ENCODE results near the gene CACFD1. TPM values are rescaled to one million over a fixed set of nuclear protein-coding genes. Genes with fewer than 3 reads are reported as not detected.

CACFD1 gene
- total and polyA plus RNA-seq, 2 of the 13 experiments (the other 11 are each of a cell fraction or from before 2014, with no cell fraction given): 13.8 to 14.6 TPM

DNA sequence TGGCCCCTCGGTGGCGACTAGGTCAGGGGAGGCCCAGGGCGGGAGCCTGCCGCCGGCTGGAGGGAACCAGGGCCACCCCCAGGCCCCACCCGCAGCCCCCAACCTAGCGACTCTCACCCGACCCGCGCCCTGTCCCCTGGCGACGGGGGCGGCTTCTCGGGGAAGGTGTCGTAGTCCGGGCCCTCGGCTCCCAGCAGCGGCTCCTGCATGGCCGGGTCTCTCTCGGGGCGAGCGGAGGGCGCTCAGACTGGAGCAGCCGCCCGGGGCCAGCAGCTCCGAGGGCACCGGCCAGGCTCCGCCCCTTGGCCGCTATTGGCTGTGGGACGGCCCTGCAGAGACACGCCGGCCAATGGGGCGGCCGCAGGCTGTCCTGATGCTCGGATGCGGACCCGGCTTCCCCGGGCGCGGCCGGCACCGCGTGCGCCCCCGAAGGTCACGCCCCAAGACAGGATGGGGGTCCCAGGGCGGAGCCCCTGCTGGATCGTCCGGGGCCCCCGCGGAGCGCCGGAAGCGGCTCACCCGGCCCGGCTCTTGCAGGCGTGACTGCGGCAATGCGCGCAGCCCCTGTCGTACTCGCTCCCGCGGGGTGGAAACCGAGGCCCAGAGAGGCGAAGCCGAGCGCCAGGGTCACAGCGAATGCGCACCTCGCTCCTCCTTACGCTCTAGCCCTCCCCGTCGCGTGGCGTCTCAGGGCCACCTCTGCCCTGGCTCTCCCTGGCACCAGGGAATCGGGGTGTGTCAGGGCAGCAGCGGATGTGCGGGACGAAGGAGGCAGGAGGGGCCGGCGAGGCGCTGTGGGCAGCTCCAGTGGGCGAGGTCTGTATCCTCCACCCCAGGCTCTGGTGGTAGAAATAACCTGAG lies 19.3 kb downstream of the CACFD1 start, which contains the start of gene SLC2A6:
TSS of gene SLC2A6 (minus strand) at position 249 of the 861 bp plus-strand sequence. CDS start at position 209, 40 bp downstream.
- Histone ChIP-seq H3K4me3 (replicated peaks in 1 of 3; ENCODE audit: insufficient read depth in 1 of 3, low read depth in 2 of 3, low read length in 3 of 3) (peak within 1 kb of the TSS; percentile 68 to 76 (median 69)), H4K20me1 (ENCODE audit: insufficient read depth, low read length) (0 out of 2 replicates have a peak, but pooled peaks cover 2% of the 10 kb centered on the region), H3K27ac (ENCODE audit: extremely low read length, insufficient read depth, low read length) (peak within 1 kb of the TSS; percentile 66), H3K9me3 (ENCODE audit: low read length) (no peaks in the 10 kb centered on the region), H3K27me3 (ENCODE audit: control insufficient read depth in 1 of 2, insufficient read depth in 2 of 2, low read length in 2 of 2) (peaks cover 4 to 30% of the 10 kb centered on the region in 2 experiments), H3K36me3 (replicated peaks in 1 of 2; ENCODE audit: control insufficient read depth in 1 of 2, insufficient read depth in 2 of 2, low read length in 2 of 2) (0 out of 5 replicates have a peak, but pooled peaks cover 0 to 3% of the 10 kb centered on the region in 2 experiments), H3K4me1 (ENCODE audit: insufficient read depth, low read length) (peaks cover 23% of the 10 kb centered on the region), H3K9ac (ENCODE audit: insufficient read depth, low read depth, low read length) (peak within 1 kb of the TSS; percentile 62), H3K4me2 (ENCODE audit: low read depth, low read length) (peak within 1 kb of the TSS; percentile 82), H2AFZ (ENCODE audit: low read length) (no peak within 1 kb of the TSS), H3K79me2 (ENCODE audit: insufficient read depth, low read length) (no peaks in the 10 kb centered on the region)
- 3% methylated on average over 10 of the region's 84 CpGs for WGBS (ENCODE audit: low lambda C conversion rate)
- intact Hi-C loops (cut with micrococcal nuclease; ENCODE audit: unreplicated experiment) (loop anchor here (1.0 kb wide), 1 partner anchor 19 kb away; no protein-coding TSS in a partner anchor), in situ Hi-C loops (cut with HindIII; ENCODE audit: extremely low pct_ligation_motif_present, low pct_unique_long_range_greater_than_20kb) (no loop called here)
- no TSS peak for BruUV-seq (replicated peaks)
- DNase-seq (ENCODE audit: low spot score): peak; percentile 63
- ChIA-PET CTCF (ENCODE audit: low intra/inter-chr PET ratio, low total read pairs) (no interaction called here), POLR2A (interaction anchor here (0.6 to 3.9 kb wide), 12 partner anchors 10 to 236 kb away, joined by 3 to 50 read pairs (median 6); partner anchors contain the start of genes CACFD1, MED22, RPL7A and SURF1)
- no peak for FAIRE-seq
- ATAC-seq: peak; percentile 98
- TF ChIP-seq ZSCAN30 (CRISPR knock-in tag; IDR thresholded peaks at IDR 0.05) (no peak), NR2C2 (CRISPR knock-in tag; IDR thresholded peaks at IDR 0.05; ENCODE audit: borderline replicate concordance) (peak; percentile 32; the same call in 1 of the 2 replicates), ZBTB8A (CRISPR knock-in tag; IDR thresholded peaks at IDR 0.05; ENCODE audit: borderline replicate concordance, low read depth) (no peak), KLF16 (CRISPR knock-in tag; IDR thresholded peaks at IDR 0.05) (no peak), ZGPAT (CRISPR knock-in tag; IDR thresholded peaks at IDR 0.05) (peak; percentile 61), ZNF776 (CRISPR knock-in tag; IDR thresholded peaks at IDR 0.05) (peak; percentile 86), TAF1 (CRISPR knock-in tag; IDR thresholded peaks at IDR 0.05) (peak; percentile 79; the same call in 1 of the 2 replicates), SP5 (CRISPR knock-in tag; IDR thresholded peaks at IDR 0.05; ENCODE audit: borderline replicate concordance, low read depth) (no peak), DBP (CRISPR knock-in tag; IDR thresholded peaks at IDR 0.05; ENCODE audit: not compliant biosample characterization) (no peak), HDAC6 (IDR thresholded peaks at IDR 0.05; ENCODE audit: low read depth, low read length) (no peak), ZNF20 (CRISPR knock-in tag; IDR thresholded peaks at IDR 0.05) (no peak)
- TF ChIP-seq, protein P1, sequence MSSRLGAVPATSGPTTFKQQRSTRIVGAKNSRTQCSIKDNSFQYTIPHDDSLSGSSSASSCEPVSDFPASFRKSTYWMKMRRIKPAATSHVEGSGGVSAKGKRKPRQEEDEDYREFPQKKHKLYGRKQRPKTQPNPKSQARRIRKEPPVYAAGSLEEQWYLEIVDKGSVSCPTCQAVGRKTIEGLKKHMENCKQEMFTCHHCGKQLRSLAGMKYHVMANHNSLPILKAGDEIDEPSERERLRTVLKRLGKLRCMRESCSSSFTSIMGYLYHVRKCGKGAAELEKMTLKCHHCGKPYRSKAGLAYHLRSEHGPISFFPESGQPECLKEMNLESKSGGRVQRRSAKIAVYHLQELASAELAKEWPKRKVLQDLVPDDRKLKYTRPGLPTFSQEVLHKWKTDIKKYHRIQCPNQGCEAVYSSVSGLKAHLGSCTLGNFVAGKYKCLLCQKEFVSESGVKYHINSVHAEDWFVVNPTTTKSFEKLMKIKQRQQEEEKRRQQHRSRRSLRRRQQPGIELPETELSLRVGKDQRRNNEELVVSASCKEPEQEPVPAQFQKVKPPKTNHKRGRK (CRISPR knock-in tag; IDR thresholded peaks at IDR 0.05): no peak
- TF ChIP-seq, protein P2, sequence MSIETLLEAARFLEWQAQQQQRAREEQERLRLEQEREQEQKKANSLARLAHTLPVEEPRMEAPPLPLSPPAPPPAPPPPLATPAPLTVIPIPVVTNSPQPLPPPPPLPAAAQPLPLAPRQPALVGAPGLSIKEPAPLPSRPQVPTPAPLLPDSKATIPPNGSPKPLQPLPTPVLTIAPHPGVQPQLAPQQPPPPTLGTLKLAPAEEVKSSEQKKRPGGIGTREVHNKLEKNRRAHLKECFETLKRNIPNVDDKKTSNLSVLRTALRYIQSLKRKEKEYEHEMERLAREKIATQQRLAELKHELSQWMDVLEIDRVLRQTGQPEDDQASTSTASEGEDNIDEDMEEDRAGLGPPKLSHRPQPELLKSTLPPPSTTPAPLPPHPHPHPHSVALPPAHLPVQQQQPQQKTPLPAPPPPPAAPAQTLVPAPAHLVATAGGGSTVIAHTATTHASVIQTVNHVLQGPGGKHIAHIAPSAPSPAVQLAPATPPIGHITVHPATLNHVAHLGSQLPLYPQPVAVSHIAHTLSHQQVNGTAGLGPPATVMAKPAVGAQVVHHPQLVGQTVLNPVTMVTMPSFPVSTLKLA (IDR thresholded peaks at IDR 0.05): no peak
- TF ChIP-seq, protein P3, sequence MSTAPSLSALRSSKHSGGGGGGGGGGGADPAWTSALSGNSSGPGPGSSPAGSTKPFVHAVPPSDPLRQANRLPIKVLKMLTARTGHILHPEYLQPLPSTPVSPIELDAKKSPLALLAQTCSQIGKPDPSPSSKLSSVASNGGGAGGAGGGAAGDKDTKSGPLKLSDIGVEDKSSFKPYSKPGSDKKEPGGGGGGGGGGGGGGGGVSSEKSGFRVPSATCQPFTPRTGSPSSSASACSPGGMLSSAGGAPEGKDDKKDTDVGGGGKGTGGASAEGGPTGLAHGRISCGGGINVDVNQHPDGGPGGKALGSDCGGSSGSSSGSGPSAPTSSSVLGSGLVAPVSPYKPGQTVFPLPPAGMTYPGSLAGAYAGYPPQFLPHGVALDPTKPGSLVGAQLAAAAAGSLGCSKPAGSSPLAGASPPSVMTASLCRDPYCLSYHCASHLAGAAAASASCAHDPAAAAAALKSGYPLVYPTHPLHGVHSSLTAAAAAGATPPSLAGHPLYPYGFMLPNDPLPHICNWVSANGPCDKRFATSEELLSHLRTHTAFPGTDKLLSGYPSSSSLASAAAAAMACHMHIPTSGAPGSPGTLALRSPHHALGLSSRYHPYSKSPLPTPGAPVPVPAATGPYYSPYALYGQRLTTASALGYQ (CRISPR knock-in tag; IDR thresholded peaks at IDR 0.05): no peak

Data from HepG2 (cell line).